SU-DHL-6 (cell line): Measurements from ENCODE around the gene TALDO1.
A peak's percentile ranks its signal among the peaks of the same experiment; 100 is the strongest.

ENCODE experiments used
- H2AFZ ChIP-seq: fragments of 200-600 bp; sonication (generic); 2 replicates; pipeline ENCODE4 v1.6.1; 2014; ENCODE audit warnings: low read depth, mild to moderate bottlenecking, moderate library complexity, mixed read lengths, antibody characterized with exemption, low read length; ENCODE audit not compliant: severe bottlenecking
- H3F3A ChIP-seq: fragments of 200-600 bp; shearing (Covaris generic); 2 replicates; pipeline ENCODE4 v1.6.0; 2016; ENCODE audit warnings: antibody characterized with exemption, mild to moderate bottlenecking; ENCODE audit not compliant: insufficient read depth
- H3K27ac ChIP-seq: fragments of 200-600 bp; sonication (generic); 2 replicates; pipeline ENCODE4 v1.5.1; 2016; ENCODE audit warnings: low read depth, mild to moderate bottlenecking, low read length, moderate library complexity, mixed read lengths
- H3K27me3 ChIP-seq: fragments of 200-600 bp; sonication (generic), shearing (Covaris generic); 2 replicates; pipeline ENCODE4 v1.6.0; 2014; ENCODE audit warnings: mild to moderate bottlenecking, low read length
- H3K36me3 ChIP-seq: fragments of 200-600 bp; sonication (generic); 2 replicates; pipeline ENCODE4 v1.6.1; 2014; ENCODE audit warnings: mild to moderate bottlenecking, low read length, mixed read lengths
- H3K4me2 ChIP-seq: fragments of 300-600, 200-600 bp; shearing (Covaris generic), sonication (generic); 2 replicates; pipeline ENCODE4 v1.6.0; 2014; ENCODE audit warnings: low read length, low read depth, mild to moderate bottlenecking; ENCODE audit not compliant: poor library complexity, severe bottlenecking
- H3K4me3 ChIP-seq: fragments of 200-600 bp; sonication (generic); 2 replicates; pipeline ENCODE4 v1.5.1; 2014; ENCODE audit warnings: antibody characterized with exemption, low read length, mild to moderate bottlenecking, mixed read lengths; ENCODE audit not compliant: insufficient read depth, poor library complexity, severe bottlenecking
- H3K79me2 ChIP-seq: fragments of 200-600 bp; sonication (generic); 2 replicates; pipeline ENCODE4 v1.6.1; 2014; ENCODE audit warnings: mild to moderate bottlenecking, low read length, moderate library complexity; ENCODE audit not compliant: insufficient read depth
- H3K9ac ChIP-seq: fragments of 200-600 bp; sonication (generic); 2 replicates; pipeline ENCODE4 v1.7.0; 2014; ENCODE audit warnings: mild to moderate bottlenecking, low read length
- H3K9me2 ChIP-seq: fragments of 200-600 bp; sonication (generic); replicated peaks from 2 replicates; pipeline ENCODE4 v1.6.1; 2014; ENCODE audit warnings: low read length; ENCODE audit not compliant: insufficient read depth
- H3K9me3 ChIP-seq: fragments of 200-600 bp; sonication (generic); 2 replicates; pipeline ENCODE4 v1.6.1; 2014; ENCODE audit warnings: low read length, mixed read lengths; ENCODE audit not compliant: insufficient read depth
- H4K20me1 ChIP-seq: fragments of 200-600 bp; sonication (generic); 2 replicates; pipeline ENCODE4 v1.6.1; 2014; ENCODE audit warnings: low read depth, mild to moderate bottlenecking, antibody characterized with exemption, low read length, moderate library complexity, mixed read lengths
- CTCF ChIP-seq: fragments of 200-600 bp; sonication (generic); IDR thresholded peaks from one replicate; pipeline ENCODE4 v1.5.1; 2017; ENCODE audit warnings: antibody characterized with exemption, mild to moderate bottlenecking, low read length, moderate library complexity; ENCODE audit not compliant: insufficient read depth, poor library complexity, severe bottlenecking
- EZH2phosphoT487 ChIP-seq: fragments of 200-600 bp; sonication (generic), shearing (Covaris generic); conservative IDR thresholded peaks from 2 replicates; pipeline ENCODE4 v1.6.1; 2018; ENCODE audit warnings: mild to moderate bottlenecking, antibody characterized with exemption, low read length, moderate library complexity, mixed read lengths

The TALDO1 gene

GRCh38 chr11:794013-794765 is 46.9 kb downstream of the TALDO1 start:
- Histone ChIP-seq H3K36me3 (no peaks in the 10 kb centered on the region), H3K4me3 (no peak overlapping the region), H3K4me2 (no peak overlapping the region), H3K9ac (no peak overlapping the region), H2AFZ (no peak overlapping the region), H3K79me2 (peaks cover 15% of the 10 kb centered on the region; the same call in 1 of the 2 replicates), H4K20me1 (peaks cover 2% of the 10 kb centered on the region; the same call in 1 of the 2 replicates), H3K9me2 (no peaks in the 10 kb centered on the region), H3F3A (peaks cover 8% of the 10 kb centered on the region; the same call in 1 of the 2 replicates), H3K27me3 (no peaks in the 10 kb centered on the region), H3K9me3 (no peaks in the 10 kb centered on the region), H3K27ac (no peak overlapping the region)
- TF ChIP-seq CTCF, result no peak
- no peak for TF ChIP-seq EZH2phosphoT487

- Histone ChIP-seq H3K9me3 (no peaks in the 10 kb centered on the region), H3K9ac (peak overlapping the region; percentile 94), H3K36me3 (no peaks in the 10 kb centered on the region), H3K4me3 (peak overlapping the region; percentile 87), H3K79me2 (peaks cover 15% of the 10 kb centered on the region; the same call in 1 of the 2 replicates), H3K27me3 (no peaks in the 10 kb centered on the region), H3K27ac (no peak overlapping the region; the same call in 1 of the 2 replicates), H3K4me2 (peak overlapping the region; percentile 80), H2AFZ (no peak overlapping the region), H4K20me1 (peaks cover 2% of the 10 kb centered on the region; the same call in 1 of the 2 replicates), H3F3A (peaks cover 8% of the 10 kb centered on the region; the same call in 1 of the 2 replicates), H3K9me2 (no peaks in the 10 kb centered on the region)
- TF ChIP-seq CTCF (no peak), EZH2phosphoT487 (no peak)
Measured at GRCh38 chr11:794766-795633, 47.7 kb downstream of the TALDO1 start.

GRCh38 chr11:795634-796564 is 48.6 kb downstream of the TALDO1 start:
- Histone ChIP-seq H3F3A (peaks cover 4% of the 10 kb centered on the region; the same call in 1 of the 2 replicates), H3K9ac (peak overlapping the region; percentile 94), H4K20me1 (peaks cover 2% of the 10 kb centered on the region; the same call in 1 of the 2 replicates), H3K4me2 (peak overlapping the region; percentile 80), H3K79me2 (peaks cover 15% of the 10 kb centered on the region; the same call in 1 of the 2 replicates), H2AFZ (no peak overlapping the region), H3K9me3 (no peaks in the 10 kb centered on the region), H3K27ac (peak overlapping the region; percentile 86), H3K27me3 (no peaks in the 10 kb centered on the region), H3K36me3 (no peaks in the 10 kb centered on the region), H3K9me2 (no peaks in the 10 kb centered on the region), H3K4me3 (peak overlapping the region; percentile 87)
- TF ChIP-seq EZH2phosphoT487, result no peak
- no peak for TF ChIP-seq CTCF
